K562 (cell line): ENCODE results near the gene DRAXIN. TPM values are rescaled to one million over a fixed set of nuclear protein-coding genes. Genes with fewer than 3 reads are reported as not detected.

ENCODE experiments used
- ATF1 ChIP-seq, 2 experiments: fragments of 450-650 bp in 1 of 2; IDR thresholded peaks; 2 replicates each; pipeline ENCODE4 v1.6.1; 2016; ENCODE audit warnings: missing compliant biosample characterization in 1 of 2, missing genetic modification characterization in 1 of 2
- CBFA2T3 ChIP-seq: fragments of 450-650 bp; IDR thresholded peaks from 2 replicates; pipeline ENCODE4 v1.6.1; 2017
- CBX8 ChIP-seq: fragments of 200-600 bp; sonication (generic); IDR thresholded peaks from 2 replicates; pipeline ENCODE4 v1.6.1; 2012; ENCODE audit warnings: borderline replicate concordance, mixed run types, low read depth, mild to moderate bottlenecking, moderate library complexity, mixed read lengths, low read length, control low read depth, inconsistent platforms; ENCODE audit not compliant: poor library complexity, severe bottlenecking; ENCODE audit errors: extremely low read depth
- CREB1 ChIP-seq, 2 experiments: sonication (generic) in 1 of 2; formaldehyde crosslinking in 1 of 2; IDR thresholded peaks; 2 replicates each; pipeline versions ENCODE4 v1.6.1 to v1.8.0; 2012 to 2022; ENCODE audit warnings: inconsistent platforms in 1 of 2, mild to moderate bottlenecking in 1 of 2, missing genetic modification reagents in 1 of 2, moderate library complexity in 1 of 2
- CREBBP ChIP-seq: IDR thresholded peaks from one replicate; pipeline ENCODE4 v1.6.1; 2012; ENCODE audit warnings: low read depth, mild to moderate bottlenecking, control low read depth, inconsistent platforms, low read length
- HDAC6 ChIP-seq: IDR thresholded peaks from 2 replicates; pipeline ENCODE4 v1.6.1; 2012; ENCODE audit warnings: low read depth, mild to moderate bottlenecking, control low read depth, inconsistent platforms, low read length, moderate library complexity
- JUNB ChIP-seq: fragments of 450-650 bp; formaldehyde crosslinking; conservative IDR thresholded peaks from 2 replicates; pipeline ENCODE4 v1.4.0; 2020; ENCODE audit warnings: mild to moderate bottlenecking
- PHF8 ChIP-seq: fragments of 200-600 bp; sonication (generic); IDR thresholded peaks from 2 replicates; pipeline ENCODE4 v1.6.1; 2012; ENCODE audit warnings: mixed run types, mild to moderate bottlenecking, inconsistent platforms, low read length, moderate library complexity, borderline replicate concordance
- POLR2G ChIP-seq: fragments of 200-400 bp; formaldehyde crosslinking; IDR thresholded peaks from 2 replicates; pipeline ENCODE4 v1.6.1; 2017; ENCODE audit warnings: low read depth, mild to moderate bottlenecking, antibody characterized with exemption, low read length, moderate library complexity
- PTRF ChIP-seq: fragments of 450-650 bp; IDR thresholded peaks from 2 replicates; pipeline ENCODE4 v1.6.1; 2016; ENCODE audit warnings: mild to moderate bottlenecking, missing genetic modification characterization, missing compliant biosample characterization
- RBFOX2 ChIP-seq: fragments of 200-400 bp; formaldehyde crosslinking; IDR thresholded peaks from 2 replicates; pipeline ENCODE4 v1.6.1; 2017; ENCODE audit warnings: low read depth, mild to moderate bottlenecking, low read length, moderate library complexity
- WHSC1 ChIP-seq: IDR thresholded peaks from one replicate; pipeline ENCODE4 v1.6.1; 2012; ENCODE audit warnings: low read length, control low read depth, inconsistent platforms
- XRCC3 ChIP-seq: fragments of 450-650 bp; IDR thresholded peaks from 2 replicates; pipeline ENCODE4 v1.6.1; 2017; ENCODE audit warnings: mild to moderate bottlenecking, moderate library complexity
- ZBTB34 ChIP-seq: fragments of 250-450 bp; sonication (Bioruptor Pico); IDR thresholded peaks from 2 replicates; pipeline ENCODE4 v1.8.0; 2021; ENCODE audit warnings: mild to moderate bottlenecking, moderate library complexity
- ZFP91 ChIP-seq: sonication (generic); formaldehyde crosslinking; IDR thresholded peaks from 2 replicates; pipeline ENCODE4 v1.8.0; 2022; ENCODE audit warnings: mild to moderate bottlenecking, missing genetic modification reagents
- ZNF384 ChIP-seq: IDR thresholded peaks from 2 replicates; pipeline ENCODE4 v1.6.1; 2012; ENCODE audit warnings: low read depth, low read length, improper control_type of control experiment
- ZNF830 ChIP-seq: fragments of 250-450 bp; sonication (Bioruptor Pico); IDR thresholded peaks from 2 replicates; pipeline ENCODE4 v1.5.0; 2021; ENCODE audit warnings: mild to moderate bottlenecking
- polyA plus RNA-seq, 8 experiments: library from polyadenylated mRNA; depleted of rRNA in 4 of 8; stranded (reverse) in 5 of 8; unstranded in 3 of 8; fragments of >200 nt; fragmentation: Nextera tagmentation in 2 of 8; fragmentation: Illumina TruSeq in 1 of 8; extraction: Ambion mirVana in 2 of 8; extraction: Trizol in 1 of 8; gene quantifications; 2 replicates each; pipeline versions ENCODE4 v1.2.1 to v1.2.3, GENCODE V29; 2011 to 2014; ENCODE audit warnings: inconsistent platforms in 1 of 8, missing spikeins in 1 of 8
- total RNA-seq, 7 experiments: library from RNA; depleted of rRNA in 6 of 7; stranded (reverse); fragments of >200 nt in 6 of 7; fragmentation: Illumina TruSeq in 2 of 7; extraction: Trizol in 2 of 7; gene quantifications; 2 replicates each; pipeline versions ENCODE4 v1.2.1 to v1.2.3, GENCODE V29; 2011 to 2021; ENCODE audit warnings: low replicate concordance in 1 of 7
- TF ChIP-seq, protein P1 (sequence below): fragments of 250-450 bp; sonication (Bioruptor Pico); IDR thresholded peaks from 2 replicates; pipeline ENCODE4 v1.4.0; 2020; ENCODE audit warnings: borderline replicate concordance
- TF ChIP-seq, protein P2 (sequence below): fragments of 450-650 bp; formaldehyde crosslinking; conservative IDR thresholded peaks from 2 replicates; pipeline ENCODE4 v1.4.0; 2022; ENCODE audit warnings: mild to moderate bottlenecking, missing genetic modification characterization
- TF ChIP-seq, protein P3 (sequence below): fragments of 450-650 bp; formaldehyde crosslinking; IDR thresholded peaks from 2 replicates; pipeline ENCODE4 v1.4.0; 2022; ENCODE audit warnings: missing genetic modification characterization

Gene DRAXIN
- total and polyA plus RNA-seq, 9 of the 15 experiments (the other 6 are each of a cell fraction or from before 2014, with no cell fraction given), result 0.01 to 0.04 (median 0.01) TPM; not detected in 6

GRCh38 chr1:11673089-11673769 is 18.3 kb upstream of the DRAXIN start (continued):
- TF ChIP-seq CBX8 (no peak), JUNB (no peak), RBFOX2 (peak; percentile 65), ZFP91 (CRISPR knock-in tag) (no peak), CBFA2T3 (no peak), POLR2G (peak; percentile 55), ZNF830 (CRISPR knock-in tag) (no peak), ZNF384 (no peak), XRCC3 (no peak), ZBTB34 (CRISPR knock-in tag) (no peak), CREB1 (IDR thresholded peaks at IDR 0.05) (no peak), CREB1 (CRISPR knock-in tag; IDR thresholded peaks at IDR 0.05) (0 out of 2 replicates have a peak, but pooled peaks have one; percentile 5), ATF1 (CRISPR knock-in tag; IDR thresholded peaks at IDR 0.05) (no peak), ATF1 (tag; IDR thresholded peaks at IDR 0.05) (no peak), WHSC1 (no peak), PHF8 (no peak), HDAC6 (no peak), CREBBP (no peak), PTRF (tag) (no peak)
- TF ChIP-seq, protein P1, sequence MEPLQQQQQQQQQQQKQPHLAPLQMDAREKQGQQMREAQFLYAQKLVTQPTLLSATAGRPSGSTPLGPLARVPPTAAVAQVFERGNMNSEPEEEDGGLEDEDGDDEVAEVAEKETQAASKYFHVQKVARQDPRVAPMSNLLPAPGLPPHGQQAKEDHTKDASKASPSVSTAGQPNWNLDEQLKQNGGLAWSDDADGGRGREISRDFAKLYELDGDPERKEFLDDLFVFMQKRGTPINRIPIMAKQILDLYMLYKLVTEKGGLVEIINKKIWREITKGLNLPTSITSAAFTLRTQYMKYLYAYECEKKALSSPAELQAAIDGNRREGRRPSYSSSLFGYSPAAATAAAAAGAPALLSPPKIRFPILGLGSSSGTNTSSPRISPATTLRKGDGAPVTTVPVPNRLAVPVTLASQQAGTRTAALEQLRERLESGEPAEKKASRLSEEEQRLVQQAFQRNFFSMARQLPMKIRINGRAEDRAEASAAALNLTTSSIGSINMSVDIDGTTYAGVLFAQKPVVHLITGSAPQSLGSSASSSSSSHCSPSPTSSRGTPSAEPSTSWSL (CRISPR knock-in tag), result no peak
- TF ChIP-seq, protein P2, sequence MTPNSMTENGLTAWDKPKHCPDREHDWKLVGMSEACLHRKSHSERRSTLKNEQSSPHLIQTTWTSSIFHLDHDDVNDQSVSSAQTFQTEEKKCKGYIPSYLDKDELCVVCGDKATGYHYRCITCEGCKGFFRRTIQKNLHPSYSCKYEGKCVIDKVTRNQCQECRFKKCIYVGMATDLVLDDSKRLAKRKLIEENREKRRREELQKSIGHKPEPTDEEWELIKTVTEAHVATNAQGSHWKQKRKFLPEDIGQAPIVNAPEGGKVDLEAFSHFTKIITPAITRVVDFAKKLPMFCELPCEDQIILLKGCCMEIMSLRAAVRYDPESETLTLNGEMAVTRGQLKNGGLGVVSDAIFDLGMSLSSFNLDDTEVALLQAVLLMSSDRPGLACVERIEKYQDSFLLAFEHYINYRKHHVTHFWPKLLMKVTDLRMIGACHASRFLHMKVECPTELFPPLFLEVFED (CRISPR knock-in tag), result no peak
- TF ChIP-seq, protein P3, sequence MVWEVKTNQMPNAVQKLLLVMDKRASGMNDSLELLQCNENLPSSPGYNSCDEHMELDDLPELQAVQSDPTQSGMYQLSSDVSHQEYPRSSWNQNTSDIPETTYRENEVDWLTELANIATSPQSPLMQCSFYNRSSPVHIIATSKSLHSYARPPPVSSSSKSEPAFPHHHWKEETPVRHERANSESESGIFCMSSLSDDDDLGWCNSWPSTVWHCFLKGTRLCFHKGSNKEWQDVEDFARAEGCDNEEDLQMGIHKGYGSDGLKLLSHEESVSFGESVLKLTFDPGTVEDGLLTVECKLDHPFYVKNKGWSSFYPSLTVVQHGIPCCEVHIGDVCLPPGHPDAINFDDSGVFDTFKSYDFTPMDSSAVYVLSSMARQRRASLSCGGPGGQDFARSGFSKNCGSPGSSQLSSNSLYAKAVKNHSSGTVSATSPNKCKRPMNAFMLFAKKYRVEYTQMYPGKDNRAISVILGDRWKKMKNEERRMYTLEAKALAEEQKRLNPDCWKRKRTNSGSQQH, result no peak
